ENCODE results near the gene HORMAD1. TPM values are rescaled to one million over a fixed set of nuclear protein-coding genes. Genes with fewer than 3 reads are reported as not detected.

The HORMAD1 gene
- total and polyA plus RNA-seq, 2 of the 13 experiments (the other 11 are each of a cell fraction or from before 2014, with no cell fraction given) = not detected

DNA sequence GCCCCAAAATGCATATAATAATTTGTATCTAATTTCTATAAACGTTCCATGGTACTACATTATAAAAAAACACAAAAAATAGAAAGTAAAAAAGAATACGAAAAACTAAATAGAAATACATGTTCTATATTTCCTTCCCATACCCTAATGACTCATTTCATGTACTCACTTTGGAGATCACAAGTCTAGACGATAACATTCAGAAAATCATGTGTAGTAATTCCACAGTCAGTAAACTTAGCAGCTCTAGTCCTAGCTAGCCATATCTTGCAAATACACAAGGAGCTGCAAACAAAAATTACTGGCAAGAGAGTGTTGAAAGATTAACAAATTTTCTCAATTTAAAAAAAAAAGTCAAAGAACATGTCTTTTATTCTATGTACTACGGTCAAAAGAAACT, 25.1 kb downstream of the HORMAD1 start (continued):
- TF ChIP-seq HNF1A (IDR thresholded peaks at IDR 0.05; ENCODE audit: low read depth) (no peak), HNF1A (CRISPR knock-in tag; IDR thresholded peaks at IDR 0.05; ENCODE audit: borderline replicate concordance) (no peak), FUBP1 (CRISPR knock-in tag; IDR thresholded peaks at IDR 0.05; ENCODE audit: borderline replicate concordance) (no peak), ZNF20 (CRISPR knock-in tag; IDR thresholded peaks at IDR 0.05) (no peak), ZMAT5 (CRISPR knock-in tag; IDR thresholded peaks at IDR 0.05; ENCODE audit: borderline replicate concordance, low read depth) (no peak), ZNF510 (CRISPR knock-in tag; IDR thresholded peaks at IDR 0.05; ENCODE audit: low read depth) (no peak), ZNF879 (CRISPR knock-in tag; IDR thresholded peaks at IDR 0.05) (no peak), IRX3 (CRISPR knock-in tag; IDR thresholded peaks at IDR 0.05; ENCODE audit: borderline replicate concordance, low read depth) (no peak)

Measured in HepG2 (cell line).